ENCODE measurements around the gene ATP10A.
A peak's percentile ranks its signal among the peaks of the same experiment; 100 is the strongest.

The ATP10A gene

GRCh38 chr15:25701721-25702465, 161.2 kb downstream of the ATP10A start:
- H3K23ac ChIP-seq (ENCODE audit: low read depth, low read length, poor library complexity) = no peak overlapping the region
- no peak overlapping the region for H2BK15ac ChIP-seq (ENCODE audit: low read length)
- no peak overlapping the region for H3K4me3 ChIP-seq (ENCODE audit: low read length in 2 of 2)
- no peak overlapping the region for H3K4ac ChIP-seq (ENCODE audit: low read length)
- H3K79me1 ChIP-seq (ENCODE audit: low read depth, low read length) = no peaks in the 10 kb centered on the region
- H2AFZ ChIP-seq (ENCODE audit: low read length) = no peak overlapping the region
- no peak overlapping the region for H3K18ac ChIP-seq (ENCODE audit: low read length)
- no peaks in the 10 kb centered on the region for H3K27me3 ChIP-seq (ENCODE audit: control insufficient read depth in 3 of 3, insufficient read depth in 3 of 3, low read depth in 1 of 3, low read length in 3 of 3)
- H4K91ac ChIP-seq (ENCODE audit: low read depth, low read length, poor library complexity) = no peak overlapping the region
- H3K4me1 ChIP-seq (ENCODE audit: control insufficient read depth in 2 of 2, insufficient read depth in 1 of 2, low read depth in 1 of 2, low read length in 2 of 2) = no peaks in the 10 kb centered on the region
- no peak overlapping the region for H2BK12ac ChIP-seq (ENCODE audit: low read length)
- no peak overlapping the region for H3K27ac ChIP-seq (replicated peaks; ENCODE audit: low read length)
- H3K14ac ChIP-seq (ENCODE audit: low read length) = no peak overlapping the region
- H3K9me3 ChIP-seq (replicated peaks in 1 of 2; ENCODE audit: control insufficient read depth in 2 of 2, insufficient read depth in 1 of 2, low read depth in 1 of 2, low read length in 2 of 2) = no peaks in the 10 kb centered on the region
- WGBS, 2 donors (ENCODE audit: extremely low coverage in 2 of 2, insufficient read length in 2 of 2, insufficient replicate concordance in 1 of 2) = no CpG with 5 or more reads among the region's 19 CpGs
- no peak overlapping the region for H3K9ac ChIP-seq (ENCODE audit: low read depth, low read length, poor library complexity)
- H2AK5ac ChIP-seq (ENCODE audit: low read depth, low read length) = no peak overlapping the region
- no peak overlapping the region for H2BK120ac ChIP-seq (ENCODE audit: low read depth, low read length)
- no peak for DNase-seq (ENCODE audit: low spot score)
- no peaks in the 10 kb centered on the region for H3K36me3 ChIP-seq (replicated peaks in 1 of 2; ENCODE audit: control insufficient read depth in 2 of 2, insufficient read depth in 2 of 2, low read length in 2 of 2)
- H4K8ac ChIP-seq (ENCODE audit: low read depth, low read length) = no peak overlapping the region
- no peak overlapping the region for H2BK5ac ChIP-seq (ENCODE audit: low read length)
- no peak overlapping the region for H3K4me2 ChIP-seq (ENCODE audit: insufficient read depth, low read length, poor library complexity, severe bottlenecking)

- no peaks in the 10 kb centered on the region for H3K9me3 ChIP-seq (replicated peaks in 1 of 2; ENCODE audit: control insufficient read depth in 2 of 2, insufficient read depth in 1 of 2, low read depth in 1 of 2, low read length in 2 of 2)
- H2AFZ ChIP-seq (ENCODE audit: low read length) = no peak overlapping the region
- H3K23ac ChIP-seq (ENCODE audit: low read depth, low read length, poor library complexity) = no peak overlapping the region
- no peak overlapping the region for H2AK5ac ChIP-seq (ENCODE audit: low read depth, low read length)
- H3K4ac ChIP-seq (ENCODE audit: low read length) = no peak overlapping the region
- H3K4me3 ChIP-seq (ENCODE audit: low read length in 2 of 2) = no peak overlapping the region
- H3K18ac ChIP-seq (ENCODE audit: low read length) = no peak overlapping the region
- no peak overlapping the region for H3K4me2 ChIP-seq (ENCODE audit: insufficient read depth, low read length, poor library complexity, severe bottlenecking)
- H3K9ac ChIP-seq (ENCODE audit: low read depth, low read length, poor library complexity) = no peak overlapping the region
- WGBS, 2 donors (ENCODE audit: extremely low coverage in 2 of 2, insufficient read length in 2 of 2, insufficient replicate concordance in 1 of 2) = no CpG with 5 or more reads among the region's 7 CpGs
- no peaks in the 10 kb centered on the region for H3K27me3 ChIP-seq (ENCODE audit: control insufficient read depth in 3 of 3, insufficient read depth in 3 of 3, low read depth in 1 of 3, low read length in 3 of 3)
- no peak overlapping the region for H3K27ac ChIP-seq (replicated peaks; ENCODE audit: low read length)
- no peak overlapping the region for H2BK12ac ChIP-seq (ENCODE audit: low read length)
- no peak overlapping the region for H3K14ac ChIP-seq (ENCODE audit: low read length)
- no peak overlapping the region for H2BK5ac ChIP-seq (ENCODE audit: low read length)
- no peaks in the 10 kb centered on the region for H3K36me3 ChIP-seq (replicated peaks in 1 of 2; ENCODE audit: control insufficient read depth in 2 of 2, insufficient read depth in 2 of 2, low read length in 2 of 2)
- no peak overlapping the region for H4K8ac ChIP-seq (ENCODE audit: low read depth, low read length)
- H3K79me1 ChIP-seq (ENCODE audit: low read depth, low read length) = no peaks in the 10 kb centered on the region
- no peak overlapping the region for H2BK15ac ChIP-seq (ENCODE audit: low read length)
- no peak overlapping the region for H2BK120ac ChIP-seq (ENCODE audit: low read depth, low read length)
- H3K4me1 ChIP-seq (ENCODE audit: control insufficient read depth in 2 of 2, insufficient read depth in 1 of 2, low read depth in 1 of 2, low read length in 2 of 2) = peaks cover 4 to 5% of the 10 kb centered on the region in 2 donors
- no peak for DNase-seq (ENCODE audit: low spot score)
- H4K91ac ChIP-seq (ENCODE audit: low read depth, low read length, poor library complexity) = no peak overlapping the region
Observed at GRCh38 chr15:25700916-25701315, 162.2 kb downstream of the ATP10A start.

- H3K14ac ChIP-seq (ENCODE audit: low read length) = no peak overlapping the region
- H4K8ac ChIP-seq (ENCODE audit: low read depth, low read length) = no peak overlapping the region
- H2AFZ ChIP-seq (ENCODE audit: low read length) = no peak overlapping the region
- H3K23ac ChIP-seq (ENCODE audit: low read depth, low read length, poor library complexity) = no peak overlapping the region
- H3K4ac ChIP-seq (ENCODE audit: low read length) = no peak overlapping the region
- no peak overlapping the region for H3K4me2 ChIP-seq (ENCODE audit: insufficient read depth, low read length, poor library complexity, severe bottlenecking)
- no CpG with 5 or more reads among the region's 1 CpG for WGBS, 2 donors (ENCODE audit: extremely low coverage in 2 of 2, insufficient read length in 2 of 2, insufficient replicate concordance in 1 of 2)
- H2BK5ac ChIP-seq (ENCODE audit: low read length) = no peak overlapping the region
- no peaks in the 10 kb centered on the region for H3K36me3 ChIP-seq (replicated peaks in 1 of 2; ENCODE audit: control insufficient read depth in 2 of 2, insufficient read depth in 2 of 2, low read length in 2 of 2)
- no peak for DNase-seq (ENCODE audit: low spot score)
- H3K27me3 ChIP-seq (ENCODE audit: control insufficient read depth in 3 of 3, insufficient read depth in 3 of 3, low read depth in 1 of 3, low read length in 3 of 3) = no peaks in the 10 kb centered on the region
- H2BK120ac ChIP-seq (ENCODE audit: low read depth, low read length) = no peak overlapping the region
- H3K9me3 ChIP-seq (replicated peaks in 1 of 2; ENCODE audit: control insufficient read depth in 2 of 2, insufficient read depth in 1 of 2, low read depth in 1 of 2, low read length in 2 of 2) = no peaks in the 10 kb centered on the region
- no peaks in the 10 kb centered on the region for H3K79me1 ChIP-seq (ENCODE audit: low read depth, low read length)
- H3K18ac ChIP-seq (ENCODE audit: low read length) = no peak overlapping the region
- no peak overlapping the region for H3K4me3 ChIP-seq (ENCODE audit: low read length in 2 of 2)
- H2BK12ac ChIP-seq (ENCODE audit: low read length) = no peak overlapping the region
- no peak overlapping the region for H2AK5ac ChIP-seq (ENCODE audit: low read depth, low read length)
- no peak overlapping the region for H3K27ac ChIP-seq (replicated peaks; ENCODE audit: low read length)
- H4K91ac ChIP-seq (ENCODE audit: low read depth, low read length, poor library complexity) = no peak overlapping the region
- H3K9ac ChIP-seq (ENCODE audit: low read depth, low read length, poor library complexity) = no peak overlapping the region
- H2BK15ac ChIP-seq (ENCODE audit: low read length) = no peak overlapping the region
- H3K4me1 ChIP-seq (ENCODE audit: control insufficient read depth in 2 of 2, insufficient read depth in 1 of 2, low read depth in 1 of 2, low read length in 2 of 2) = peaks cover 4 to 7% of the 10 kb centered on the region in 2 donors
Observed at GRCh38 chr15:25697586-25697985, 165.5 kb downstream of the ATP10A start.

GRCh38 chr15:25695875-25696760, 167.0 kb downstream of the ATP10A start:
- Histone ChIP-seq H3K79me1 (ENCODE audit: low read depth, low read length) (no peaks in the 10 kb centered on the region), H2BK120ac (ENCODE audit: low read depth, low read length) (no peak overlapping the region), H3K18ac (ENCODE audit: low read length) (peak overlapping the region; percentile 20), H3K27ac (replicated peaks; ENCODE audit: low read length) (no peak overlapping the region), H3K36me3 (replicated peaks in 1 of 2; ENCODE audit: control insufficient read depth in 2 of 2, insufficient read depth in 2 of 2, low read length in 2 of 2) (no peaks in the 10 kb centered on the region), H3K23ac (ENCODE audit: low read depth, low read length, poor library complexity) (no peak overlapping the region), H3K4me1 (ENCODE audit: control insufficient read depth in 2 of 2, insufficient read depth in 1 of 2, low read depth in 1 of 2, low read length in 2 of 2) (peaks cover 4 to 7% of the 10 kb centered on the region in 2 donors), H3K4ac (ENCODE audit: low read length) (no peak overlapping the region), H2BK12ac (ENCODE audit: low read length) (no peak overlapping the region), H2AK5ac (ENCODE audit: low read depth, low read length) (no peak overlapping the region), H3K14ac (ENCODE audit: low read length) (no peak overlapping the region), H3K9ac (ENCODE audit: low read depth, low read length, poor library complexity) (peak overlapping the region; percentile 9), H2BK15ac (ENCODE audit: low read length) (no peak overlapping the region), H3K27me3 (ENCODE audit: control insufficient read depth in 3 of 3, insufficient read depth in 3 of 3, low read depth in 1 of 3, low read length in 3 of 3) (no peaks in the 10 kb centered on the region), H3K4me3 (ENCODE audit: low read length in 2 of 2) (no peak overlapping the region), H3K9me3 (replicated peaks in 1 of 2; ENCODE audit: control insufficient read depth in 2 of 2, insufficient read depth in 1 of 2, low read depth in 1 of 2, low read length in 2 of 2) (no peaks in the 10 kb centered on the region), H2BK5ac (ENCODE audit: low read length) (no peak overlapping the region), H3K4me2 (ENCODE audit: insufficient read depth, low read length, poor library complexity, severe bottlenecking) (no peak overlapping the region), H2AFZ (ENCODE audit: low read length) (peak overlapping the region; percentile 82), H4K91ac (ENCODE audit: low read depth, low read length, poor library complexity) (no peak overlapping the region), H4K8ac (ENCODE audit: low read depth, low read length) (peak overlapping the region; percentile 77)
- WGBS, 2 donors (ENCODE audit: extremely low coverage in 2 of 2, insufficient read length in 2 of 2, insufficient replicate concordance in 1 of 2) = no CpG with 5 or more reads among the region's 17 CpGs
- DNase-seq (ENCODE audit: low spot score) = no peak
